ENCODE results near the gene TSTD1.

DNA sequence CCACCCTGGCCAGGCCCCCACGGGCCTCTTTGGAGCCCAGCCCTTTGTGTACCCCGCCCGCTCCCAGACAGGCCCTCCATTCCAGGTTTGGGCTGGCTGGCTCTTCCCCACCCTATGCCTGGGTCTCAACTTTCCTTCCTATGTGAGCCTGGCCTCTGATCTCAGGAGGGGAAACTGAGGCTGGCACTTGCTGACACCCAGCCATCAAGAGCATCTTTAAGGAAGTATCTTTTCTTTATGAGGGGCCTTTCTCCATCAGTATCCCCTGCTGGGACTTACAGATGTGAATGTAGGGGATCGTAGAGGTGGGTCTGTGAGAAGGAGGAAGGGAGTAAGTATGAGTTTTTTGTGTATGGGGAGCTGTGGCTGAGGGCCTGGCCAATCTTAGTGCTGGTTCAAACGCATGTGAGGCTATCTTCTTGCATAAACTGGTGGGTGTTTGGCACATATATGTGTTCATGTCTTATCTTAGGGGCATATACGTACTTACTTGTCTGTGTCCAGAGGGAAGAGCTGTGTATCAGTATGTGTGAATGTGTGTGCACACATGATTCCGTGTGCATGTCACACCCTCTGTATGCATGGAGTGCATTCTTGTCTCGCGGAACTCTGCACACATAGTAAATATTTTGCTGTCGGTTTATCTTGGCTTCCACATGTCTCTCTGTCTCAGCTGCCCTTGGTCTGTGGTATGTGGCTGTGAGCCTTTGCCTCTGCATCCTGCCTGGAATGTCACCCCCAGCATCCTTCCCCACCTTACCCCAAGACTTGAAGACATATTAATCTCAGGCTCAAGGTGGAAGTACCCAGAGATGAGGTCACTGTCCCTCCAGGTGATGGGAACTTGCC lies 45.2 kb upstream of the TSTD1 start:
- TF ChIP-seq, protein P1, sequence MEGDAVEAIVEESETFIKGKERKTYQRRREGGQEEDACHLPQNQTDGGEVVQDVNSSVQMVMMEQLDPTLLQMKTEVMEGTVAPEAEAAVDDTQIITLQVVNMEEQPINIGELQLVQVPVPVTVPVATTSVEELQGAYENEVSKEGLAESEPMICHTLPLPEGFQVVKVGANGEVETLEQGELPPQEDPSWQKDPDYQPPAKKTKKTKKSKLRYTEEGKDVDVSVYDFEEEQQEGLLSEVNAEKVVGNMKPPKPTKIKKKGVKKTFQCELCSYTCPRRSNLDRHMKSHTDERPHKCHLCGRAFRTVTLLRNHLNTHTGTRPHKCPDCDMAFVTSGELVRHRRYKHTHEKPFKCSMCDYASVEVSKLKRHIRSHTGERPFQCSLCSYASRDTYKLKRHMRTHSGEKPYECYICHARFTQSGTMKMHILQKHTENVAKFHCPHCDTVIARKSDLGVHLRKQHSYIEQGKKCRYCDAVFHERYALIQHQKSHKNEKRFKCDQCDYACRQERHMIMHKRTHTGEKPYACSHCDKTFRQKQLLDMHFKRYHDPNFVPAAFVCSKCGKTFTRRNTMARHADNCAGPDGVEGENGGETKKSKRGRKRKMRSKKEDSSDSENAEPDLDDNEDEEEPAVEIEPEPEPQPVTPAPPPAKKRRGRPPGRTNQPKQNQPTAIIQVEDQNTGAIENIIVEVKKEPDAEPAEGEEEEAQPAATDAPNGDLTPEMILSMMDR (IDR thresholded peaks at IDR 0.05; ENCODE audit: borderline replicate concordance, extremely low read depth, low read length, poor library complexity, severe bottlenecking): no peak
- no peak for TF ChIP-seq EZH2 (IDR thresholded peaks at IDR 0.05; ENCODE audit: borderline replicate concordance, low read depth, low read length, severe bottlenecking)

All from DND-41 (cell line).